ENCODE results near the gene ZMYND15. TPM values are rescaled to one million over a fixed set of nuclear protein-coding genes. Genes with fewer than 3 reads are reported as not detected.

Gene ZMYND15
- total and polyA plus RNA-seq, 2 experiments from 2014 or later = 0.32 to 1.4 TPM

GRCh38 chr17:4786516-4786915 lies 46.9 kb downstream of the ZMYND15 start:
- Mint-ChIP-seq H3K4me1 (peaks cover 28% of the 10 kb centered on the region), H3K27ac (no peak overlapping the region), H3K9me3 (no peaks in the 10 kb centered on the region; the same call in 2 of the 3 replicates), H3K36me3 (ENCODE audit: low read depth) (peaks cover 5% of the 10 kb centered on the region; the same call in 1 of the 3 replicates), H3K4me3 (no peak overlapping the region; the same call in 2 of the 3 replicates), H3K27me3 (ENCODE audit: insufficient read depth, low read depth, poor library complexity) (peaks cover 36% of the 10 kb centered on the region)
- H3K4me1 ChIP-seq (ENCODE audit: insufficient read depth) = peaks cover 30% of the 10 kb centered on the region
- H4K20me1 ChIP-seq (replicated peaks; ENCODE audit: insufficient read depth) = no peaks in the 10 kb centered on the region
- peaks cover 19% of the 10 kb centered on the region; the same call in 1 of the 2 replicates for H3F3A ChIP-seq (replicated peaks; ENCODE audit: low read depth)
- no peak overlapping the region for H3K4me3 ChIP-seq
- DNase-seq (ENCODE audit: low spot score) = no peak
- H3K36me3 ChIP-seq (ENCODE audit: insufficient read depth) = no peaks in the 10 kb centered on the region
- H3K9me2 ChIP-seq (ENCODE audit: insufficient read depth) = no peaks in the 10 kb centered on the region
- H3K79me2 ChIP-seq (replicated peaks; ENCODE audit: insufficient read depth) = no peaks in the 10 kb centered on the region
- no peak overlapping the region for H2AFZ ChIP-seq
- peak overlapping the region; percentile 99; the same call in 1 of the 2 replicates for H3K4me2 ChIP-seq
- peak overlapping the region; percentile 62; the same call in 1 of the 2 replicates for H3K27ac ChIP-seq (ENCODE audit: low read depth)
- peaks cover 31% of the 10 kb centered on the region for H3K27me3 ChIP-seq (ENCODE audit: insufficient read depth)
- ATAC-seq = no peak
- TF ChIP-seq REST (IDR thresholded peaks at IDR 0.05; ENCODE audit: unreplicated experiment) (no peak), ZNF331 (CRISPR knock-in tag; IDR thresholded peaks at IDR 0.05; ENCODE audit: low read depth) (no peak), JUNB (IDR thresholded peaks at IDR 0.05; ENCODE audit: unreplicated experiment) (no peak), CTCF (conservative IDR thresholded peaks at IDR 0.05; ENCODE audit: low read depth in 2 of 2) (no peak), EZH2phosphoT487 (IDR thresholded peaks at IDR 0.05; ENCODE audit: unreplicated experiment) (no peak), NANOG (IDR thresholded peaks at IDR 0.05; ENCODE audit: borderline replicate concordance) (no peak), ZNF462 (CRISPR knock-in tag; IDR thresholded peaks at IDR 0.05) (no peak), ETS1 (IDR thresholded peaks at IDR 0.05) (no peak), STAT1 (IDR thresholded peaks at IDR 0.05; ENCODE audit: unreplicated experiment) (no peak), ZNF114 (CRISPR knock-in tag; IDR thresholded peaks at IDR 0.05) (no peak), CREB1 (CRISPR knock-in tag; IDR thresholded peaks at IDR 0.05; ENCODE audit: low read depth) (no peak), EZH2 (IDR thresholded peaks at IDR 0.05; ENCODE audit: low read depth, unreplicated experiment) (no peak), POLR2AphosphoS5 (IDR thresholded peaks at IDR 0.05; ENCODE audit: low read depth) (no peak)

All from GM23338 (cell line).